Stomach (tissue), 9 donors: Measurements from ENCODE around the gene ADARB2. TPM values are rescaled to one million over a fixed set of nuclear protein-coding genes. Genes with fewer than 3 reads are reported as not detected.

Experiments used
- DNase-seq, 2 donors: peaks; one replicate each; pipeline versions ENCODE4 v3.0.0 to v3.0.0-alpha.2; 2013 to 2019
- H3K27ac ChIP-seq, 5 donors: fragments of 200-600 bp in 4 of 5; sonication (generic) in 4 of 5; one replicate each; pipeline ENCODE4 v1.5.1; 2013 to 2019; ENCODE audit warnings: mild to moderate bottlenecking in 1 of 5, moderate library complexity in 1 of 5
- H3K27me3 ChIP-seq, 3 donors: fragments of 200-600 bp; sonication (generic); one replicate each; pipeline ENCODE4 v1.5.1; 2017 to 2019; ENCODE audit warnings: mixed run types in 1 of 3
- H3K36me3 ChIP-seq, 4 donors: fragments of 200-600 bp; sonication (generic); 1 replicate in 3 of 4; 2 replicates in 1 of 4; pipeline ENCODE4 v1.5.1; 2016 to 2019
- H3K4me1 ChIP-seq, 4 donors: fragments of 200-600 bp; sonication (generic); one replicate each; pipeline ENCODE4 v1.5.1; 2016 to 2019
- H3K4me3 ChIP-seq, 4 donors: fragments of 200-600 bp; sonication (generic) in 3 of 4; one replicate each; pipeline ENCODE4 v1.5.1; 2016 to 2019; ENCODE audit warnings: mild to moderate bottlenecking in 1 of 4
- H3K9me3 ChIP-seq, 4 donors: fragments of 200-600 bp; sonication (generic); one replicate each; pipeline ENCODE4 v1.5.1; 2016 to 2019
- CTCF ChIP-seq, 7 experiments: fragments of 450-650 bp in 4 of 7; fragments of 200-600 bp in 3 of 7; sonication (generic) in 3 of 7; IDR thresholded peaks; one replicate each; pipeline ENCODE4 v1.5.1; 2016 to 2019; ENCODE audit warnings: antibody characterized with exemption in 7 of 7, control low read depth in 2 of 7, mild to moderate bottlenecking in 1 of 7
- EP300 ChIP-seq: sonication (generic); formaldehyde crosslinking; IDR thresholded peaks from one replicate; pipeline ENCODE4 v1.6.1; 2017; ENCODE audit warnings: antibody characterized with exemption
- POLR2A ChIP-seq, 4 donors: fragments of 450-650 bp; IDR thresholded peaks; one replicate each; pipeline ENCODE4 v1.6.1; 2016; ENCODE audit warnings: antibody characterized with exemption in 4 of 4, control low read depth in 2 of 4, mild to moderate bottlenecking in 1 of 4, moderate library complexity in 1 of 4
- POLR2AphosphoS5 ChIP-seq, 3 donors: sonication (generic); formaldehyde crosslinking; IDR thresholded peaks; one replicate each; pipeline ENCODE4 v1.6.1; 2016; ENCODE audit warnings: antibody characterized with exemption in 3 of 3
- WGBS, 5 donors: extraction: QIAGEN DNeasy Blood & Tissue Kit in 3 of 5; methylation state at CpG; one replicate each; pipeline versions ENCODE4 v1.1.5 to v1.1.7; 2013 to 2018; 5-methylcytosine and 5-hydroxymethylcytosine counted together
- intact Hi-C: fragments of 100-400 bp; cut with DNase I; formaldehyde crosslinking; loops from one replicate; pipeline ENCODE4 v1.15.1; 2023; ENCODE audit warnings: low total_unique reads
- polyA plus RNA-seq, 3 donors: library from polyadenylated mRNA; stranded (reverse); fragments of 200-250 nt; gene quantifications; one replicate each; pipeline ENCODE4 v1.2.3, GENCODE V29; 2013
- total RNA-seq, 5 donors: library from RNA; depleted of rRNA; stranded (reverse); fragments of >200 nt; gene quantifications; one replicate each; pipeline versions ENCODE4 v1.1.0 to v1.2.3, GENCODE V29; 2014 to 2016
- donor health status: healthy with polysubstance abuse.
- donor health status: Bipolar disorder and iron deficiency.
- donor health status: healthy.

ADARB2 gene
- total and polyA plus RNA-seq, 8 donors = 0.55 to 4.1 (median 1.4) TPM; not detected in 1

DNA sequence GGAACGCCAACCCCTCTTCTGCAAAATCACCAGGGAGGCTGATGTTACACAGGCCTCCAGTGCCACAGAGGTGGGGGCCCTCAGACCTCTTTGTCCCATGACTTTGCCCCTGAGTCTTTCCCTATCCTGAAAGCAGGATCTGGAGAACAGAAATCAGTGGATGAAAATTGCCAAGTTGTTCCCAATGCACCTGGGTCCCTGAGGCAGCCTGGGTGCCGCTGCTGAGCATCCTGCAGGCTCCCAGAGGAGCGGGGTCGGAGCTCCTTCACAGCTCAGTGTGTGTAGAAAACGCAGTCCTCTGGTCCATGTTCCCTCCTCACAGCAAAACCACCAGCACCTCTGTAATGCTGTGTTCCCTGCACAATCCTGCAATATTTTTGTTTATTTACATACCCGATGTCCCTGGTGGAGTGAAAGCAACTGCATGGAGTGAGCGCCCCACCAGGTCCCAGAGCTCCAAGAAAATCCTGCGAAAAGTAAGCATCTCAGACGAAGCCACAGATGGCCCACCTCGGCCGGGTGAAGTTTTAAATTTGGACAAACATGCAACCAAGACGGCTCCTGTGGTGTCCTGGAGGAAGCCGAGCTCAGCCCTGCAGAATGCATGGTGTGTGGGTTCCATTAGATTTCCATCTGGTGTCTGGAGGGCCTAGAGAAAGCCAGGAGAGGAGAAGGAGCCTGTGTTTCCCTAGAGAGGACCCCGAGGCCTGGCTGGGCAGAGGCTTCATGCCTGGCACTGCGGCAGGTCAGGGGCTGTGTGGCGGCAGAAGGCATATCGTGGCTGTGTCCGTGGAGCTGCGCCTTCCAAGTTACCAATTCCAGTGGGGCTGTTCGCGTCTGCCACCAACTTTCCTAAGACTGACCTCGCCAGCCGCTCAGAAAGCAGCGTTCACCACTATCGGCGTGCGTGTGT, 445.9 kb downstream of the ADARB2 start:
- 85 to 93% (median 87%) methylated on average over 27 of the region's 27 CpGs for WGBS, 5 donors

DNA sequence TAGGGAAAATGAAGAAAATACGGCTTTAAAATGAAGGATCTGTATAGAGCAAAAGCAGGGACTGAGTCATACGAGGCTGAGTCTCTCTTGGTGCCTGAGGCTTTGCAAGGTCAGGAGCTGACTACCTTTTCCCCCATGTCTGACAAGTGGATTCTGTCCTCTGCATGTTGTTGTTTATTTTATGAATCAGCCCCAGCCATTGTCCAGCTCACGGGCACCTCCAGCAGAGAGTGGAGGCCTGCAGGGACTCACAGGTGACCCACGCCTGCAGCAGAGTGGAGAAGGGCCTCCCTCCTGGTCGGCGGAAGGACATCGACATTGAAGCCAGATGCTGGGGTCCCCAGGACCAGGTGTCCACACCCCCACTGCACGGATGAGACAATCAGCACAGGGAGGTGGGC, 447.3 kb downstream of the ADARB2 start:
- intact Hi-C loops = no loop called here
- no peak for DNase-seq
- Histone ChIP-seq H3K4me1 (no peaks in the 10 kb centered on the region), H3K4me3 (no peak overlapping the region), H3K36me3 (no peaks in the 10 kb centered on the region), H3K9me3 (no peaks in the 10 kb centered on the region), H3K27ac (no peak overlapping the region), H3K27me3 (peaks cover 0 to 61% (median 5%) of the 10 kb centered on the region in 3 donors)
- TF ChIP-seq EP300 (no peak), POLR2A (IDR thresholded peaks at IDR 0.05) (no peak), POLR2AphosphoS5 (IDR thresholded peaks at IDR 0.05) (no peak), CTCF (IDR thresholded peaks at IDR 0.05) (no peak)
- WGBS, 5 donors = 67 to 83% (median 75%) methylated on average over 6 to 8 of the region's 8 CpGs

More for the DNA sequence above, 445.9 kb downstream of the ADARB2 start:
- no peaks in the 10 kb centered on the region for H3K36me3 ChIP-seq
- peaks cover 0 to 60% (median 7%) of the 10 kb centered on the region in 3 donors for H3K27me3 ChIP-seq
- no peak for TF ChIP-seq POLR2A (IDR thresholded peaks at IDR 0.05)
- no peak overlapping the region for H3K27ac ChIP-seq
- H3K9me3 ChIP-seq = peaks cover 0 to 4% (median 0%) of the 10 kb centered on the region in 4 donors
- intact Hi-C loops = no loop called here
- DNase-seq = no peak
- no peaks in the 10 kb centered on the region for H3K4me1 ChIP-seq
- H3K4me3 ChIP-seq = no peak overlapping the region

GRCh38 chr10:1289591-1289990, 447.7 kb downstream of the ADARB2 start:
- TF ChIP-seq POLR2AphosphoS5 (IDR thresholded peaks at IDR 0.05) (no peak), POLR2A (IDR thresholded peaks at IDR 0.05) (no peak), EP300 (no peak), CTCF (IDR thresholded peaks at IDR 0.05) (no peak)
- H3K4me1 ChIP-seq = no peaks in the 10 kb centered on the region
- H3K36me3 ChIP-seq = no peaks in the 10 kb centered on the region
- no peak overlapping the region for H3K27ac ChIP-seq
- WGBS, 5 donors = 39 to 70% (median 58%) methylated on average over 7 to 16 of the region's 16 CpGs
- peaks cover 0 to 61% (median 5%) of the 10 kb centered on the region in 3 donors for H3K27me3 ChIP-seq
- no peak overlapping the region for H3K4me3 ChIP-seq
- no peaks in the 10 kb centered on the region for H3K9me3 ChIP-seq
- intact Hi-C loops = no loop called here
- no peak for DNase-seq

DNA sequence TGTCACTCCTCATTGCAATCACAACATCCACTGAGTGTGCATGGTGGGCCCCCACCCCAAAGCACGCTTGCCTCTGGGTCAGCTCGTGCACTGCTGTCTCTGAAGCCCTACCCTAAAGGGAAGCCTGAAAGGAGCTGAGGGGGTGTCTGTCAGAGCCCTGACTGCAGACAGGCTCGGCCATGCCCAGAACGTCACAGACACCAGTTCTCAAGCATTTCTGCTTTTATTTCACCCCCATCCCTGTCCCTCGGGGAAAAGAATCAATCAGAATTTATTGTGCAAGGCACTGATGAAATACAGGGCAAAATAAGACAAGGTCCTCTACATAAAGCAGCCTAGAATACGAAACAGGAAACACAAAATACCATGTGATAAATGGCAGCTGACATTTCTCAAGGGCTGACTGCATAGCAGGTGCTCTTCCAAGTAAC, 449.3 kb downstream of the ADARB2 start:
- H3K27ac ChIP-seq = no peak overlapping the region
- TF ChIP-seq EP300 (no peak), POLR2A (IDR thresholded peaks at IDR 0.05) (no peak), CTCF (IDR thresholded peaks at IDR 0.05) (no peak), POLR2AphosphoS5 (IDR thresholded peaks at IDR 0.05) (no peak)
- DNase-seq = no peak
- intact Hi-C loops = no loop called here
- no peak overlapping the region for H3K4me3 ChIP-seq
- peaks cover 0 to 52% (median 0%) of the 10 kb centered on the region in 3 donors for H3K27me3 ChIP-seq
- no peaks in the 10 kb centered on the region for H3K4me1 ChIP-seq
- no peaks in the 10 kb centered on the region for H3K9me3 ChIP-seq
- H3K36me3 ChIP-seq = no peaks in the 10 kb centered on the region
- WGBS, 5 donors = 51 to 63% (median 61%) methylated on average over 6 of the region's 6 CpGs

- H3K27me3 ChIP-seq = peaks cover 0 to 52% (median 0%) of the 10 kb centered on the region in 3 donors
- DNase-seq = no peak
- H3K4me3 ChIP-seq = no peak overlapping the region
- TF ChIP-seq EP300 = no peak
- no peak for TF ChIP-seq POLR2AphosphoS5 (IDR thresholded peaks at IDR 0.05)
- no peak for TF ChIP-seq CTCF (IDR thresholded peaks at IDR 0.05)
- no peak for TF ChIP-seq POLR2A (IDR thresholded peaks at IDR 0.05)
- intact Hi-C loops = no loop called here
- no peaks in the 10 kb centered on the region for H3K4me1 ChIP-seq
- H3K9me3 ChIP-seq = no peaks in the 10 kb centered on the region
- WGBS, 5 donors = 67 to 72% (median 69%) methylated on average over 7 of the region's 7 CpGs
- no peak overlapping the region for H3K27ac ChIP-seq
- H3K36me3 ChIP-seq = no peaks in the 10 kb centered on the region
Observed at GRCh38 chr10:1287487-1287886, 449.8 kb downstream of the ADARB2 start.
